HG02943 (cell line): ENCODE data around the gene THRSP.
"Not testable (repeated sequence)": the region's sequence is repeated elsewhere in the genome, so short reads cannot be mapped to it uniquely, and the experiment has no call there.

Experiments used
- ATAC-seq: cut with Tn5 transposase; IDR thresholded peaks from one replicate; pipeline ENCODE4 v1.9.1; 2021; ENCODE audit warnings: mild to moderate bottlenecking, low read depth, moderate library complexity; ENCODE audit not compliant: unreplicated experiment

The THRSP gene

DNA sequence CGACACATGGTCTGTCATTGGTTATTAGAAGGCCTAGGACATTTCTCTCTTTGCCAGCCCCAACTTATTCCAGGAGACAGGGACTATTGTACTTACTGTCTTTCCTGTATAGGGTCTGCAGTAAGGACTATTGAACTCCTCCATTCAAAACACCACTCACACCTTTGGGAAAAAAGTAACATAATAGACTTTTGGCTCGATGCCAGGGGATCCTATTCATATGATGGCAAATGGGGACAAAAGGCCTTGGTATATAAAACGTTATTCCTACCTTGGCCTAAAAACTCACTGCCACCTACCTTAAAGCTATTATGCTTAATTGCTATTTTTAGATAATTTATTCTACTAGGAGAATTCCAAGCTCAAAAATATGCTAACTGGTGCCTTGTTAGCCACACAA lies 22.3 kb downstream of the THRSP start:
- ATAC-seq, result no peak

DNA sequence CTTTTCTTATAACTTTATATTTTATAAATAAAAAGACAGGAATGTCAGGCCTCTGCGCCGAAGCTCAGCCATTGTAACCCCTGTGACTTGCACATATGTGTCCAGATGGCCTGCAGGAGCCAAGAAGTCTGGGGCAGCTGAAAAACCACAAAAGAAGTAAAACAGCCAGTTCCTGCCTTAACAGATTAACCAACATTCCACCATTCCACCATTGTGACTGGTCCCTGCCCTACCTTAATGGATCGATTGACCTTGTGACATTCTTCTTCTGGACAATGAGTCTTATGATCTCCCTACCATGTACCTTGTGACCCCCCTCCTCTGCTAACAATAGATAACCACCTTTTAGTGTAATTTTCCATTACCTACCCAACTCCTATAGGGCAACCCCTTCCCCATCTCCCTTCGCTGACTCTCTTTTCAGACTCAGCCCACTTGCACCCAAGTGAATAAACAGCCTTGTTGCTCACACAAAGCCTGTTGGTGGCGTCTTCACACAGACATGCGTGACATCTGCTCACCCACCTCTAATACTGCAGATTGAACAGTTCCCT lies 22.9 kb downstream of the THRSP start:
- not testable (repeated sequence) for ATAC-seq

DNA sequence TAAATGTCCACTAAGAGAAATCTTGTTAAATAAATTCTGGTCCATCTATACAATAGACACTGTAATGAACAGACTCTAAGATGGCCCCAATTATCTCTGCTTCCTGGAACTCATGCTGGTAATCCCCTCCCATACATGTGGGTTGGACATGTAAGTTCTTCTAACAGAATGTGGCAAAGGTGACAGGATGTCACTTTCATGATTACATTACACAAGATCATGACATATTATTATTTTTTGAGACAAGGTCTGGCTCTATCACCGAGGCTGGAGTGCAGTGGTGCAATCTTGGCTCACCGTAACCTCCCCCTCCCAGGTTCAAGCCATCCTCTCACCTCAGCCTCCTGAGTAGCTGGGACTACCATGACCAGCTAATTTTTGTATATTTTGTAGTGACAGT lies 30.6 kb downstream of the THRSP start:
- ATAC-seq, result no peak

DNA sequence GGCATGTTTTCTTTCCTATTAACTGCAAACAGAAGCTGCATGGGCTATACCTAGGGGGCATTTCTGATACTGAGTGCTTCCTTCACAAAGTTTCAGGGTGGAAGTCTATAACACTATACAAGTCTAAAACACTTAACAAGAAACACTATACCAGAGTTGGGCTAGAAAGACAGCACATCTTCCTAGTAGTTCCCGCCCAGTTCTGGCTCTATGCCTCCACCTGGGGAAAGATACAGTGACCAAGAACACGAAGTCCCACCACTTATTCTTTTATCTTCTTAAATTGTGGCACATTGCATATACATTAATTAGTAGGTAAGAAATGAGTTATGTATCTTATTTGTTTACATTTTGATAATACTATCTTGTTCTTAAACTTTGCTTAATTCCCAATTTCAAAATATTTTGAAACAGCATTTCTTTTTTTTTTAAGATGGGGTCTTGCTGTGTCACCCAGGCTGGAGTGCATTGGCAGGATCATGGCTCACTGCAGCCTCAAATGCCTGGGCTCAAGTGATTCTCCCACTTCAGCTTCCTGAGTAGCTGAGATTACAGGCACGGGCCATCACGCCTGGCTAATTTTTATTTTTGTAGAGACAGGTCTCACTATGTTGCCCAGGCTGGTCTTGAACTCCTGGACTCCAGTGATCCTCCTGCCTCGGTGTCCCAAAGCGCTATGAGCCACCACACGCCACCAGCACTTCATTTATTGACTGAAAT lies 34.2 kb downstream of the THRSP start:
- no peak for ATAC-seq

DNA sequence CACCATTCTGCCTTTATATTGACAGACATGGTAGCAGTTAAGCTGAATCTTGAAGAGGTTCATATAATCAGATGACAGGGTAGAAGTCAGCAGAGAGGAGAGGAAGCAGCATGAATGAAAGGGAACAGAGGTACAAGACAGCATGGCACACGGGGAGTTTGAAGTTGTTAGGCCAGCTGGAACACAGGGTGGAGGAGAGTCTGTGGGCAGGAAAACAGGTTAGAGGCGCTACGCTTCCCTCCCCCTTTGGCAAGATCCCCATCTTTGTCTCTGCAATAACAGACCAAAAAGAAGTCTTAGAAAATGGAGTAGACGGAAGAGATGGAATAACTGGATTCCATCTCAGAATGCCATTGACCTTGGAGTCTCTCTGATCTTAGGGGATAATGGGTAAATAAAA lies 36.0 kb downstream of the THRSP start:
- ATAC-seq, result no peak

DNA sequence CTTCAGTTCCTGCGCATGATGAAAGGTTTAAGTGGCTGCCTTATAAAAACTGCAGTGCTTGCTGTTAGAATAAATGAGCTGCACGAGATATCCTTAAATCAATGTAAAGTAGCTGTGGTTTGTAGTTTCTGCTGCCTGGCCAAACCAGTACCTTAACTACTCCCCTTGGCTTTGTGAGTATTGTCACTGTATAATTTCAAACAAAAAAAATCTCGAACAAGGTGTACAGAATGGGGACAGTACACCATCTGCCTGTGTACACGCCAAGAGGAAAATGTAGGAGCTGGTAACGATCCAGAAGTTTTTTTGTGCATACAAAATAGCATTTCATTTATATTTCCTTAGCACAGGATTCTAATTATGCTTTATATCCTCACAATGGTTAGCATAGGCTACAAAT lies 36.6 kb downstream of the THRSP start:
- no peak for ATAC-seq

DNA sequence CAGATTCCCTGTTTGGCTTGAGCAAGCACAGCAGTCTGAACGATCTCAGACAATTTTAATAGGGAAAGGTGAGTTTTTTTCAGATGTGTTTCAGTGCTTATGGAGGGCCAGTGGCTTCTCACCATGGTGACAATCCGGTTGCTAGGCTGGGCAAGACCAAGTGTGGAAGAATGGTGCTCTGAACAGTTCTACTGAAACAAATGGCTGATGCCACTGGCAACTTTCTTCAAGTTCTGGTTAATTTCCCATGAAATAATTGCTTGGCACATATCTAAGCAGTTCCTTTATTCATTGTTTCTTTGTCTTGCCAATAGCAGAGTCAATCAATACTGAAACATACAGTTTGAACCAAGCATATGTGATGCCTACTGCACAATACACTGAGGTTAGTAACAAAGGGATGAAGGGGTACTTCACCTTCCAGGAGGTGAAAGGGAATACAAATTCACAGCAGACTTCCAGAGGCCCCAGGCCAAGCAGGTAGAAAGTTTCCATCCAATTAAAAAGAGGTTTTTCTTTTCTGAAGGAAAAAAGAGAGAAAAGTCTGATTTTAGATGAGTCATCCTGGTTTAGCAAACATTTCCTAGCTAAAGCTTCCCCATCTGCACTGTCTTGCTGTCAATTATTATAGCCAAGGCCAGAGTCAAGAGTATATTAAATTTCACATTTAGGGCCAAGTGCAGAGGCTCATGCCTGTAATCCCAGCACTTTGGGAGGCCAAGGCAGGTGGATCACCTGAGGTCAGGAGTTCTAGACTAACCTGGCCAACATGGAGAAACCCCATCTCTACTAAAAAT lies 37.2 kb downstream of the THRSP start:
- ATAC-seq, result no peak

DNA sequence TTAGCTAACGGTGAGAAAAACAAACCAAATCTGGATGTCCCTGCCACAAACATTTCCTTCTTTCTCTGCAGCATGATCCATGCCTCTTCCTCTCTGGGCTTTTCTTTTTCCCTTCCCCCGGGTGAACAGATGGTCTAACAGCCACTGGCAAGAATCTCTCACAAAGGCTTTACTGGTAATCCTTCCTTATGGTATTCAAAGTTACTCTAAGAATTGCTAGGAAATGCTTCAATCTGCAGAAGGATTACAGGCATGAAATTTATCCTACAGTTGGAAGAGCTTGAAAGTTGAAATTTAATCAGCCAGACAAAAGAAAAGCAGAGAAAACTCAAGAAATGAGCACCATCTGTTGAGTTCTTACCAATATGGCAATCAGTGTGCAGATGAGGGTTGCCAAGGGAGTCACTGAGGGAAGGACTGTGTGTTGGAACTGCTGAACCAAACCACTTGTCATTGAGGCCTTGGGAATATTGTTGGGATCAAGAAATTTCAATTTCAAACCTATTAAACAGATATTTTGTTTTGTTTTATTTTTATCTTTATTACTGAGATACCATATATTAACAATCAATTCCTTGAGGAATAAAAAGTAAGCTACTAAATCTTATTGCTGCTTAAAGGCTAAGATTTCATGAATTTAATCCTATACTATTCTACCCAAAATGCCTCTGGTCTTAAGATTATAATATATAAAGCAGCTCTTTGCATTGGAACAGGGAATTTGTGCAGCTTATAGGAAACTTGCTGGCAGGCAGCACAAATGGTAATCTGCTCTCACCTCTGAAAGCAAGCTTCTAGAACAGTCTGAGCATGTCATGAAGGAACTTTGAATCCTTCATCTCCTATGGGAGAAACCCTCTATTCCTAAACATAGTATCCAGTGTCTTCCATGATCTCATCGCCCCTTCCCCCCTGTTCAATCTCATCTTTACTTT lies 45.7 kb downstream of the THRSP start:
- no peak for ATAC-seq

DNA sequence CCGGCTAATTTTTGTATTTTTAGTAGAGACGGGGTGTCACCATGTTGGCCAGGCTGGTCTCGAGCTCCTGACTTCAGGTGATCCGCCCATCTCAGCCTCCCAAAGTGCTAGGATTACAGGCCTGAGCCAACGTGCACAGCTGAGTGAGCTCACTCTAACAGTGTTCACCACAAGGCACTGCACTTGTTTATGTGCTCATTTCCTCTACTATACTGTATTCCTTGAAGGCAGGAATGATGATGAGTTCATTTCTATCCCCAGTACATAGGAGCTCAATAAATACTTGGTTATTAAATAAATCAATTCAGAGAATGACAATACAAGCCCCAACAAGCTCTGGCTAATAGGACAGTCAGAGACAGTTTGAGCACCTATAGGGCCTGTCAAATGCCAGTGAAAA lies 46.7 kb downstream of the THRSP start:
- ATAC-seq, result no peak

DNA sequence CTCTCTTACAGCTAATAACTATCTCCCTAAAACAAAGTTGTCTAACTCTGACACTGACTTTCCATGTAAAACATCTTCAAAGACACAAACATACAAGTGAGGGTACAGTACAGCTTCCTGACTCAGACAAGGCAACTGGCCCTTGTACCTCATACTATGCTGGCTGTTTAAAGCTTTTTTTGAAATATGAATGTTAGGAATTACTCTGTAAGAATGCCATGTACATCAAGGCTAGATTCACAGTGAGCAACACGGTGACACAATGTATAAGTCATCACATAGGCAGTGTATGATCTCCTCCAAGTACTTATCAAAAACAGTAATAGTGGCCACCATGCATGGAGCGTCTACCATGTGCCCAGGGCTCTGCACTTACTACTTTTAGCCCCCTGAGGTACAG lies 47.2 kb downstream of the THRSP start:
- ATAC-seq, result no peak

DNA sequence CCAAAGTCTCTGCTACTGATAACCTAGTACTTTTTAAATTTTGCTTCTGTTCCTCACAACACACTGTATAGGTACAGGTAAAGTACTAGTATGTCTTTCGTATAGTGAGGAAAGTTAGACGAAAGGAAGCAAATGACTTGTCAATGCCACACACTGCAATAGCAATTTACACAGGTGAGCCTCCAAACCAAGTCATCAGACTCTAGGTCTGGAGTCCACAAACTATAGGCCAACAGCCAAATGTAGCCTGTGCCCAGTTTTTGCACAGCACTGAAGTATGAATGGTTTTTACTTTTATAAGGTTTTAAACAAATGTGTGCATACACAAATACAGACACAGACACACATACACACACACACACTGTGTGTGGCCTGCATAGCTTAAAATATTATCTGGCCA lies 47.6 kb downstream of the THRSP start:
- ATAC-seq, result no peak

DNA sequence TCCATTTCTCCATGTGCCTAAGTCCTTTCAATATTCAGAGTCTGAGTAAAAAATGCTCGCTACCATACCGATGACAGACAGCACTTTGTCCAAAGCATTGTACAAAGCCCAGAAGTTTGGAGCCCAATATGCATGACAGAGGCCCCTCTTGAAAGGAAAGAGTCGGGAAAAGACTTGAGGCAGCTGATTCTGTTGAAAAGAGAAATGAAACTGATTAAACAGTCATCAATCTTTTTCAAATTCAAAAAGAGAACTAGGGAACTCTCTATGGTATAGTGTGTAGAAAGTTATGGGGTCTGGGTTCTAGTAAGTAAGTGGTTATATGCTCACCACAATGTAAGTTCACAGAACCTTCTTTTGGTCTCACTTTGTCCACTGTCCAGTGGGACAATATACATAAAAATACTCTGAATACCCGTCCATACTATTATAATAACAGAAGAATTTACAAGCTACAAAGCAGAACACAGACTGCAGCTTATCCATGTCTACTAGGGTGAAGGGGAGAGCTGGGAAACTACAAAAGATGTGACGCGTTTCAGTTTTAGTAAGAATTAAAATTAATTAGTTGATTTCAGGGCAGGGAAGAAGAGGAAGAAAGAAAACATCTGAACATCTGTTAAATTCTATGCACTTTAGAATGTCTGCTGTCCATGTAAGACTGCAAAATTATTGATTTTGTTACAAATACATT lies 49.1 kb downstream of the THRSP start:
- ATAC-seq, result no peak
